H9 (cell line): ENCODE results near the gene DAZAP1. TPM values are rescaled to one million over a fixed set of nuclear protein-coding genes. Genes with fewer than 3 reads are reported as not detected.

ENCODE experiments used
- DNase-seq: peaks from one replicate; pipeline ENCODE4 v3.0.0-alpha.2; 2017
- H2AFZ ChIP-seq: one replicate; pipeline ENCODE4 v1.6.1; 2013; ENCODE audit warnings: mild to moderate bottlenecking, low read length, control low read depth, moderate library complexity
- H2AK5ac ChIP-seq: 2 replicates; pipeline ENCODE4 v1.6.1; 2013; ENCODE audit warnings: low read length, control low read depth, mixed read lengths; ENCODE audit not compliant: insufficient read length
- H2BK120ac ChIP-seq: one replicate; pipeline ENCODE4 v1.6.1; 2013; ENCODE audit warnings: low read depth, mild to moderate bottlenecking, low read length, control low read depth, inconsistent platforms; ENCODE audit not compliant: poor library complexity, severe bottlenecking
- H2BK12ac ChIP-seq: 2 replicates; pipeline ENCODE4 v1.6.1; 2013; ENCODE audit warnings: low read length, control low read depth, mixed read lengths, low read depth; ENCODE audit not compliant: insufficient read length
- H2BK15ac ChIP-seq: 2 replicates; pipeline ENCODE4 v1.6.1; 2013; ENCODE audit warnings: low read depth, low read length, control low read depth
- H2BK20ac ChIP-seq: one replicate; pipeline ENCODE4 v1.6.1; 2013; ENCODE audit warnings: low read depth, mild to moderate bottlenecking, low read length, control low read depth, inconsistent platforms; ENCODE audit not compliant: poor library complexity, severe bottlenecking
- H2BK5ac ChIP-seq: 2 replicates; pipeline ENCODE4 v1.6.1; 2013; ENCODE audit warnings: low read length, control low read depth, mixed read lengths; ENCODE audit not compliant: insufficient read length
- H3K14ac ChIP-seq: 2 replicates; pipeline ENCODE4 v1.6.1; 2013; ENCODE audit warnings: low read length, control low read depth; ENCODE audit not compliant: insufficient read depth
- H3K18ac ChIP-seq: 2 replicates; pipeline ENCODE4 v1.6.1; 2013; ENCODE audit warnings: low read depth, mild to moderate bottlenecking, mixed read lengths, low read length, control low read depth; ENCODE audit not compliant: insufficient read length
- H3K23ac ChIP-seq: 2 replicates; pipeline ENCODE4 v1.6.1; 2013; ENCODE audit warnings: low read length, control low read depth, mixed read lengths, low read depth; ENCODE audit not compliant: insufficient read length
- H3K23me2 ChIP-seq: 2 replicates; pipeline ENCODE4 v1.6.1; 2013; ENCODE audit warnings: low read depth, mild to moderate bottlenecking, mixed read lengths, low read length, control low read depth; ENCODE audit not compliant: insufficient read length, poor library complexity, severe bottlenecking
- H3K27ac ChIP-seq: 2 replicates; pipeline ENCODE4 v1.5.1; 2013; ENCODE audit warnings: low read length, control low read depth, mixed read lengths, low read depth; ENCODE audit not compliant: insufficient read length
- H3K27me3 ChIP-seq: 2 replicates; pipeline ENCODE4 v1.6.1; 2013; ENCODE audit warnings: low read length, control low read depth, inconsistent platforms; ENCODE audit not compliant: insufficient read depth
- H3K4ac ChIP-seq: 2 replicates; pipeline ENCODE4 v1.6.1; 2013; ENCODE audit warnings: low read depth, mild to moderate bottlenecking, control low read depth, inconsistent platforms, low read length, moderate library complexity
- H3K4me1 ChIP-seq: 2 replicates; pipeline ENCODE4 v1.6.1; 2013; ENCODE audit warnings: low read length, control low read depth, inconsistent platforms; ENCODE audit not compliant: insufficient read depth
- H3K4me2 ChIP-seq: 2 replicates; pipeline ENCODE4 v1.6.1; 2013; ENCODE audit warnings: low read length, control low read depth, mixed read lengths; ENCODE audit not compliant: insufficient read length, insufficient read depth
- H3K56ac ChIP-seq: 2 replicates; pipeline ENCODE4 v1.6.1; 2013; ENCODE audit warnings: low read depth, mild to moderate bottlenecking, mixed read lengths, low read length, control low read depth; ENCODE audit not compliant: insufficient read length
- H3K79me1 ChIP-seq: 2 replicates; pipeline ENCODE4 v1.6.1; 2013; ENCODE audit warnings: low read depth, mild to moderate bottlenecking, moderate library complexity, low read length, control low read depth, inconsistent platforms; ENCODE audit not compliant: insufficient read depth, poor library complexity, severe bottlenecking
- H3K79me2 ChIP-seq: 2 replicates; pipeline ENCODE4 v1.6.1; 2013; ENCODE audit warnings: low read length, control low read depth, inconsistent platforms; ENCODE audit not compliant: insufficient read depth
- H3K9ac ChIP-seq: 2 replicates; pipeline ENCODE4 v1.6.1; 2013; ENCODE audit warnings: low read length, control low read depth, mixed read lengths; ENCODE audit not compliant: insufficient read length; ENCODE audit errors: extremely low read depth
- H3K9me3 ChIP-seq: one replicate; pipeline ENCODE4 v1.6.1; 2013; ENCODE audit warnings: low read depth, low read length, inconsistent platforms; ENCODE audit not compliant: control insufficient read depth
- H3T11ph ChIP-seq: one replicate; pipeline ENCODE4 v1.6.1; 2013; ENCODE audit warnings: mild to moderate bottlenecking, low read length, control low read depth, inconsistent platforms
- H4K20me1 ChIP-seq: one replicate; pipeline ENCODE4 v1.6.1; 2013; ENCODE audit not compliant: control insufficient read depth, insufficient read length, insufficient read depth
- H4K5ac ChIP-seq: 2 replicates; pipeline ENCODE4 v1.6.1; 2013; ENCODE audit warnings: low read depth, mild to moderate bottlenecking, mixed read lengths, low read length, control low read depth; ENCODE audit not compliant: insufficient read length
- H4K8ac ChIP-seq: replicated peaks from 2 replicates; pipeline ENCODE4 v1.6.1; 2013; ENCODE audit warnings: low read length, control low read depth, mixed read lengths, low read depth; ENCODE audit not compliant: insufficient read length
- H4K91ac ChIP-seq: 2 replicates; pipeline ENCODE4 v1.6.1; 2013; ENCODE audit warnings: low read depth, mild to moderate bottlenecking, moderate library complexity, mixed read lengths, low read length, control low read depth; ENCODE audit not compliant: insufficient read length
- H3K27ac Mint-ChIP-seq, 3 experiments: 2 replicates in 2 of 3; 3 replicates in 1 of 3; pipeline ENCODE4 v1.8.0; 2020 to 2021; ENCODE audit warnings: mixed read lengths in 3 of 3, mild to moderate bottlenecking in 1 of 3, moderate library complexity in 1 of 3
- H3K27me3 Mint-ChIP-seq: 2 replicates; pipeline ENCODE4 v1.8.0; 2021; ENCODE audit warnings: low read depth, mild to moderate bottlenecking, moderate library complexity, mixed read lengths
- H3K36me3 Mint-ChIP-seq, 3 experiments: 2 replicates in 2 of 3; 3 replicates in 1 of 3; pipeline ENCODE4 v1.8.0; 2020 to 2021; ENCODE audit warnings: low read depth in 3 of 3, mixed read lengths in 3 of 3; ENCODE audit not compliant: insufficient read depth in 1 of 3
- H3K4me1 Mint-ChIP-seq, 2 experiments: 2 replicates each; pipeline ENCODE4 v1.8.0; 2020; ENCODE audit warnings: mixed read lengths in 2 of 2
- H3K4me3 Mint-ChIP-seq, 2 experiments: 2 replicates in 1 of 2; 3 replicates in 1 of 2; pipeline ENCODE4 v1.8.0; 2020 to 2021; ENCODE audit warnings: mild to moderate bottlenecking in 2 of 2, mixed read lengths in 2 of 2, moderate library complexity in 1 of 2
- H3K9me3 Mint-ChIP-seq, 2 experiments: 2 replicates in 1 of 2; 3 replicates in 1 of 2; pipeline ENCODE4 v1.8.0; 2020; ENCODE audit warnings: mild to moderate bottlenecking in 2 of 2, mixed read lengths in 2 of 2, moderate library complexity in 1 of 2
- CTCF ChIP-seq: fragments of 200-600 bp; sonication (generic); conservative IDR thresholded peaks from 3 replicates; pipeline ENCODE4 v1.8.0; 2021; ENCODE audit warnings: antibody characterized with exemption, mild to moderate bottlenecking
- WGBS: extraction: QIAGEN DNeasy Blood & Tissue Kit; methylation state at CpG from one replicate; pipeline ENCODE4 v1.1.7; 2013; ENCODE audit warnings: missing lambda C conversion rate, low lambda C conversion rate, mixed read lengths; ENCODE audit not compliant: insufficient read length; ENCODE audit errors: extremely low coverage; 5-methylcytosine and 5-hydroxymethylcytosine counted together
- total RNA-seq: library from RNA; stranded (reverse); gene quantifications from 2 replicates; pipeline ENCODE4 v1.2.1, GENCODE V29; 2021

DAZAP1 gene
- total RNA-seq, 1 experiment from 2014 or later, result 265 TPM

GRCh38 chr19:1470055-1470304 is 62.6 kb downstream of the DAZAP1 start:
- no peak for DNase-seq
- peaks cover 3% of the 10 kb centered on the region for H4K20me1 ChIP-seq
- Mint-ChIP-seq H3K4me3 (peak overlapping the region; percentile 14 to 75; a peak in 4 of 5 replicates), H3K36me3 (no peaks in the 10 kb centered on the region), H3K27me3 (peaks cover 70% of the 10 kb centered on the region), H3K4me1 (peaks cover 2 to 9% of the 10 kb centered on the region in 2 experiments; a peak in 3 of 4 replicates), H3K9me3 (no peaks in the 10 kb centered on the region), H3K27ac (no peak overlapping the region)
- no peak overlapping the region for H3K9ac ChIP-seq
- H2BK15ac ChIP-seq, result no peak overlapping the region
- H3K4ac ChIP-seq, result no peak overlapping the region
- no peak overlapping the region for H3K27ac ChIP-seq
- no CpG with 5 or more reads among the region's 22 CpGs for WGBS
- no peak overlapping the region for H3T11ph ChIP-seq
- no peak overlapping the region for H2AK5ac ChIP-seq
- TF ChIP-seq CTCF, result no peak
- H3K23me2 ChIP-seq, result peaks cover 9% of the 10 kb centered on the region
- H3K23ac ChIP-seq, result no peak overlapping the region
- H2AFZ ChIP-seq, result no peak overlapping the region
- no peak overlapping the region for H2BK120ac ChIP-seq
- no peak overlapping the region for H2BK12ac ChIP-seq
- no peak overlapping the region for H3K4me2 ChIP-seq
- no peaks in the 10 kb centered on the region for H3K79me2 ChIP-seq
- H3K14ac ChIP-seq, result no peak overlapping the region
- no peak overlapping the region for H4K91ac ChIP-seq
- H4K5ac ChIP-seq, result no peak overlapping the region
- no peaks in the 10 kb centered on the region for H3K79me1 ChIP-seq
- peaks cover 54% of the 10 kb centered on the region for H3K27me3 ChIP-seq
- H3K9me3 ChIP-seq, result no peaks in the 10 kb centered on the region
- no peak overlapping the region for H2BK5ac ChIP-seq
- H4K8ac ChIP-seq, result no peak overlapping the region
- H3K4me1 ChIP-seq, result no peaks in the 10 kb centered on the region
- no peak overlapping the region for H3K56ac ChIP-seq
- no peak overlapping the region for H3K18ac ChIP-seq
- no peak overlapping the region for H2BK20ac ChIP-seq
